ENCODE results near the gene SLC39A8.
A peak's percentile ranks its signal among the peaks of the same experiment; 100 is the strongest.

SLC39A8 gene

GRCh38 chr4:102352781-102353180 lies 7.5 kb upstream of the SLC39A8 start:
- Mint-ChIP-seq H3K9me3 (no peaks in the 10 kb centered on the region), H3K4me3 (no peak overlapping the region), H3K36me3 (no peaks in the 10 kb centered on the region), H3K27me3 (peaks cover 35% of the 10 kb centered on the region), H3K27ac (no peak overlapping the region), H3K4me1 (peaks cover under 1% of the 10 kb centered on the region)
- CTCF ChIA-PET: no interaction called here
- DNase-seq: no peak

DNA sequence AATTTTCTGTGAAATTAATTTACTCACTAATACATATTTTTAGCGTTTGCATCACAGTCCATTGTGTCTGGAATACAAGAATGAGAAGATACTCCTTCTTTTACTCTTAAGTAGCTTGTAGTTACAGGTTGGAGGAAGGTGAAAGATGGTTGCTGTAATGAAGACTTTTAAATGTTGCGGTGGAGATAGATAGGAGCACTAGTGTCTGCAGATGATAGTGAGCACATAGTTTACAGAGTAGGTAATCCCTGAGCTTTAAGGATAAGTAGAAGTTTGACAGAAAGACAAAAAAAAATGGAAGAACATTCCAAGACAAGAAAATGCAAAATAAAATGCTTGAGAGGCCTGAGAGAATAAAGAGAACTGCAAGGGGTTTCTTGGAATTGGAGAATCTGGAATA lies 5.4 kb upstream of the SLC39A8 start:
- H3K27ac Mint-ChIP-seq: no peak overlapping the region
- CTCF ChIA-PET: interaction anchor here (1.2 kb wide), 1 partner anchor 70 kb away, joined by 3 read pairs; no protein-coding TSS in a partner anchor

GRCh38 chr4:102348701-102349100 lies 3.4 kb upstream of the SLC39A8 start:
- peaks cover 28% of the 10 kb centered on the region for H3K27me3 Mint-ChIP-seq
- H3K4me1 Mint-ChIP-seq: peaks cover 14% of the 10 kb centered on the region
- H3K36me3 Mint-ChIP-seq: peaks cover 3% of the 10 kb centered on the region
- no peaks in the 10 kb centered on the region for H3K9me3 Mint-ChIP-seq
- H3K4me3 Mint-ChIP-seq: no peak overlapping the region
- CTCF ChIA-PET: no interaction called here
- no peak for DNase-seq
- H3K27ac Mint-ChIP-seq: no peak overlapping the region

More for the DNA sequence above, 5.4 kb upstream of the SLC39A8 start:
- no peak for DNase-seq
- Mint-ChIP-seq H3K27me3 (peaks cover 28% of the 10 kb centered on the region), H3K4me1 (peaks cover 12% of the 10 kb centered on the region), H3K36me3 (no peaks in the 10 kb centered on the region), H3K9me3 (no peaks in the 10 kb centered on the region), H3K4me3 (no peak overlapping the region)

DNA sequence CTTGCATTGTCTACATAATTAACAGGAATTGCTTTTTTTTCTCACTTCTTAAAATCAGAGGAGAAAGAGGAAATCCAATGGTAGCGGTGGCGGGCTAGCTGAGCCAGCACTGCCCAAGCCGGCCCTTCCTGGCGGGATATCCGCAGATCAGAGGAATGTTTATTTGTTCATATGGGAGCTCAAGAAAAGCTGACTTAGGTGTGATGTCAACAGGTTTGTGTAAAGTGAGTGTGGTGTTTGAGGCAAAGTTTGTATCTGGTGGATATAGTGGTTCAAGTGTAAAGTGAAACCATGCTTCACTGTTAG lies 466 bp upstream of the SLC39A8 start:
- no peak for DNase-seq
- peak overlapping the region; percentile 98 for H3K27ac Mint-ChIP-seq
- H3K4me1 Mint-ChIP-seq: peaks cover 40% of the 10 kb centered on the region
- H3K4me3 Mint-ChIP-seq: peak overlapping the region; percentile 83
- H3K36me3 Mint-ChIP-seq: peaks cover 18% of the 10 kb centered on the region
- H3K9me3 Mint-ChIP-seq: no peaks in the 10 kb centered on the region
- CTCF ChIA-PET: interaction anchor here (0.6 to 2.6 kb wide), 7 partner anchors 10 to 1326 kb away, joined by 3 to 29 read pairs (median 3); no protein-coding TSS in a partner anchor
- peaks cover 17% of the 10 kb centered on the region for H3K27me3 Mint-ChIP-seq

DNA sequence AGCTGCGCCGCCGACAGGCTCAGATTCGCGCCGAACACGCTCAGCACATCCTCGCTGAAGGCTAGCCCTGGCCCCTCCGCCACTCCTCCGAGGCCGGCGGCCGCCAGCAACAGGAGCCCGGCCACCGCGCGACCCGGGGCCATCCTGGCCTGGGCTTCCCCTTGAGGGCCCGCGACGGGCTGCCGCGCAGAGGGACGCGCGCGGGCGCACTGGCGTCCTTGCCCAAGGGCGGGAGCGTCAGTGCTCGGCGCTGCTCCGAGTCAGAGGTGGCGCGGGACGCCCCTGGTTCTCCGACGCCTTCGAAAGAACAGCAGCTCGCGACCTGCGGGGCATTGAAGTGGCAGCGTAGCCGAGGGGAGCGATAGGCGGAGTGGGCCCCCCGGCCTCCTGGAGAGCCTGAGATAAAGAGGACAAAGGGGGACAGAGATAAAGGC lies 745 bp downstream of the SLC39A8 start:
- Mint-ChIP-seq H3K27ac (peak overlapping the region; percentile 98), H3K27me3 (peaks cover 12% of the 10 kb centered on the region), H3K4me1 (peaks cover 51% of the 10 kb centered on the region), H3K9me3 (no peaks in the 10 kb centered on the region), H3K36me3 (peaks cover 27% of the 10 kb centered on the region), H3K4me3 (peak overlapping the region; percentile 83)
- CTCF ChIA-PET: interaction anchor here (0.9 to 2.6 kb wide), 3 partner anchors 86 to 104 kb away, joined by 3 to 29 read pairs (median 5); no protein-coding TSS in a partner anchor
- DNase-seq: peak; percentile 81

DNA sequence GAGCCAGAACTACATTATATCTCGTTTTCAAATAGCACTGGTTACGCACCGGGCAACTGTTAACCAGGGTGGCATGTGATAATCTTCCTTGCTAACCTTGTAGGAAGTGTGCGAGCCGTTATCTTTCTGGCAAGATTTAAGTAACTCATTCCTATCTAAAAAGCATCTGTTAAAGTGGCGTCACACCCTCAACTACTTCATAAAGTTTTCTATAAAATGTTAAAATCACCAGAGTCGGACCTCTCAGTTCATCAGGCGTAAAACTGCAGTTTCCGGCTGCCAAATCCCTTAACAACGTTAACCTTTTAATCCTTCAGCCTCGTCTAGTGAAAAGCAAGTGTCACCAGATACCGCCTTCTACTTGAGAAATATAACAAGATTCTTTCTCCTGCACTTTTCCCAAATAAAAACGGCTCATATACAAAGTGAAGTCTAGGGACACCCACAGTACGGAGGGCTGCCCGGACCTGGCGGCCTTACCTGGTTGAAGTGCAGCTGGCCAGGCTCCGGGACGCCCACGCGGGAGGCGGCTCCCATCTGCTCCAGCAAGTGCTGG lies 1.2 kb downstream of the SLC39A8 start:
- DNase-seq: peak; percentile 27

GRCh38 chr4:102342404-102343074 lies 2.7 kb downstream of the SLC39A8 start:
- Mint-ChIP-seq H3K9me3 (no peaks in the 10 kb centered on the region), H3K27me3 (no peaks in the 10 kb centered on the region), H3K4me3 (peak overlapping the region; percentile 83), H3K27ac (no peak overlapping the region), H3K4me1 (peaks cover 56% of the 10 kb centered on the region), H3K36me3 (peaks cover 37% of the 10 kb centered on the region)
- CTCF ChIA-PET: interaction anchor here (0.6 kb wide), 1 partner anchor 759 kb away, joined by 3 read pairs; no protein-coding TSS in a partner anchor
- no peak for DNase-seq

More for the DNA sequence above, 1.2 kb downstream of the SLC39A8 start:
- peak overlapping the region; percentile 83 for H3K4me3 Mint-ChIP-seq
- CTCF ChIA-PET: interaction anchor here (1.1 to 2.6 kb wide), 2 partner anchors 86 to 102 kb away, joined by 3 to 29 read pairs; no protein-coding TSS in a partner anchor
- peaks cover 30% of the 10 kb centered on the region for H3K36me3 Mint-ChIP-seq
- peak overlapping the region; percentile 98 for H3K27ac Mint-ChIP-seq
- H3K27me3 Mint-ChIP-seq: peaks cover 7% of the 10 kb centered on the region
- H3K9me3 Mint-ChIP-seq: no peaks in the 10 kb centered on the region
- H3K4me1 Mint-ChIP-seq: peaks cover 54% of the 10 kb centered on the region

DNA sequence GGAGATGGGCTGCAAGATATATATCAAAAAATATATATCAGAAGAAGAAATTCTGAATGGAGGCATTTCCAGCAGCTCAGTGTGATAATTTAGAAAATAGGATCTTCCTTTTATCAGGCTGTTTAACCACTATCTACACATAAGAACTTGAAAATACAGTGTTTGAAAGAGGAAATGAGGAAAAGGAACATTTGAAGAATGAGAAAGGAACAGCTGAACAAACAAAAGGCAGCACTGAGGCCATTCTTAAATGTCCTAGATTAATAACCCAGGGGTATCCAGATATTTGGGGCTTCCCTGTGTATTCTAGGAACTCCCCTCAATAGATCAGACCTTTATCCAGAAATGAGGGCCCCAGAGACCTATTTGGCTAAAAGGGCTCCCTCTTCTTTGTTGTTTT lies 4.1 kb downstream of the SLC39A8 start:
- Mint-ChIP-seq H3K4me3 (no peak overlapping the region), H3K27ac (no peak overlapping the region)
- no peak for DNase-seq

DNA sequence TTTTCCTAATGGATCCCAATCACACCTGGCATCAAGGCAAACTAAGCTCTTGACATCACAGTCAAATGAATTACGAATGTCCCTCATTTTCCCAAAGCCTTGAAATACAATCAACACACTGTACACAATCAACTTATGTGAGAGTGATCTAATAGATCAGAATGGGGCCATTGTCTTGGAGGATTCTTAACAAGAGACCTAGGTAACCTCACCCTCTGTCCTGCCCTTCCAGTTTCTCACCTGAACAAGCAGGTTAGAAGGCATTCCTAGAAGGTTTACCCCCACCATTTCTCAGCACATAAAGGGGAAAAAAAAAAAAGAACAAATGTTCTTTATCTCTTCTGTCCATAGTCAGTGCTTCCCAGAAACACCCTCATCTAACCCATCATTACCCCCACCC lies 6.3 kb downstream of the SLC39A8 start:
- Mint-ChIP-seq H3K4me1 (peaks cover 63% of the 10 kb centered on the region), H3K27ac (no peak overlapping the region), H3K4me3 (no peak overlapping the region)

More for the DNA sequence above, 4.1 kb downstream of the SLC39A8 start:
- CTCF ChIA-PET: no interaction called here
- H3K27me3 Mint-ChIP-seq: no peaks in the 10 kb centered on the region
- H3K9me3 Mint-ChIP-seq: no peaks in the 10 kb centered on the region
- peaks cover 41% of the 10 kb centered on the region for H3K36me3 Mint-ChIP-seq
- peaks cover 57% of the 10 kb centered on the region for H3K4me1 Mint-ChIP-seq

DNA sequence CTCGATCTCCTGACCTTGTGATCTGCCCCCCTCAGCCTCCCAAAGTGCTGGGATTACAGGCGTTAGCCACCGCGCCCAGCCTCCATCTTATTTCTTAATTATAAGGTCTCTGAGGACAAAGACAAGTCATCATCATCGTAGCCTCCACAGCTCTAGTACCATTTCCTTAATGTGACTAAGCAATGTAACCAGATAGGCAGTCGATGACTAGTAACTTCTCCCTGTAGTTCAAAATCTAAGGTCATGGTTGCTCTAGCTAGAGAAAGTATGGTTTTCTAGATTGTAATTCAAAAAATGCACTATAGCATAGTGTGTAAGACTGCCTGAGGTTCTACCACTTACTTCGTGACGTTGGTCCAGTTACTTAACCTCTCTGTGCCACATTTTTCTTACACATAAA lies 6.9 kb downstream of the SLC39A8 start:
- H3K9me3 Mint-ChIP-seq: no peaks in the 10 kb centered on the region
- peaks cover 66% of the 10 kb centered on the region for H3K4me1 Mint-ChIP-seq
- no peaks in the 10 kb centered on the region for H3K27me3 Mint-ChIP-seq
- no peak for DNase-seq
- no peak overlapping the region for H3K4me3 Mint-ChIP-seq
- no peak overlapping the region for H3K27ac Mint-ChIP-seq
- CTCF ChIA-PET: no interaction called here
- peaks cover 53% of the 10 kb centered on the region for H3K36me3 Mint-ChIP-seq

More for the DNA sequence above, 6.3 kb downstream of the SLC39A8 start:
- peaks cover 51% of the 10 kb centered on the region for H3K36me3 Mint-ChIP-seq
- no peaks in the 10 kb centered on the region for H3K27me3 Mint-ChIP-seq
- H3K9me3 Mint-ChIP-seq: no peaks in the 10 kb centered on the region
- no peak for DNase-seq
- CTCF ChIA-PET: no interaction called here

DNA sequence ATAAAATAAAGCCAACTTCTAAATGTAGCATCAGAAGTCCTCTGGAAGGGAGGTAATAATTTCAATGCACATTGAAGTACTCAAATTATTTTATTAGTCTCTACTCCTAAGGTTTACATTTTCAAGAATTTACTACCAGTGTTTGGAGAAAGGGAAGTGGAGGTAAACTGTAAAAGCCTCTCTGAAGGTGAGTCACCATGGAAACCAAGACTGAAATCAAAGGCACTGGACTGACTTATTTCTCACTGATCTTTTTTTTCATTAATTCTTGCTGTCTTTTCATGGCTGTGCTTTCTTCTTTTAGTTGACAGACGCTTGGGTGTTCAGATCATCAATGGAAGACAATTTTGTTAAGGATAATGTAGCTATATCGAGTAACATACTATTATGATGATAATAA lies 9.7 kb downstream of the SLC39A8 start:
- H3K4me1 Mint-ChIP-seq: peaks cover 44% of the 10 kb centered on the region
- H3K27ac Mint-ChIP-seq: no peak overlapping the region
- no peaks in the 10 kb centered on the region for H3K9me3 Mint-ChIP-seq
- no peak for DNase-seq
- CTCF ChIA-PET: interaction anchor here (1.7 kb wide), 1 partner anchor 10 kb away, joined by 3 read pairs; no protein-coding TSS in a partner anchor
- no peak overlapping the region for H3K4me3 Mint-ChIP-seq
- no peaks in the 10 kb centered on the region for H3K27me3 Mint-ChIP-seq
- peaks cover 55% of the 10 kb centered on the region for H3K36me3 Mint-ChIP-seq

- DNase-seq: no peak
- Mint-ChIP-seq H3K36me3 (peaks cover 50% of the 10 kb centered on the region), H3K4me3 (no peak overlapping the region), H3K27me3 (no peaks in the 10 kb centered on the region), H3K4me1 (peaks cover 40% of the 10 kb centered on the region), H3K9me3 (no peaks in the 10 kb centered on the region), H3K27ac (no peak overlapping the region)
- CTCF ChIA-PET: interaction anchor here (1.7 kb wide), 1 partner anchor 11 kb away, joined by 3 read pairs; no protein-coding TSS in a partner anchor
Measured at GRCh38 chr4:102334624-102335023, 10.7 kb downstream of the SLC39A8 start.

GRCh38 chr4:102333787-102334186 lies 11.5 kb downstream of the SLC39A8 start:
- H3K9me3 Mint-ChIP-seq: no peaks in the 10 kb centered on the region
- DNase-seq: no peak
- peaks cover 35% of the 10 kb centered on the region for H3K4me1 Mint-ChIP-seq
- H3K27ac Mint-ChIP-seq: no peak overlapping the region
- H3K4me3 Mint-ChIP-seq: no peak overlapping the region
- CTCF ChIA-PET: interaction anchor here (0.6 to 1.5 kb wide), 2 partner anchors 32 to 91 kb away, joined by 3 read pairs; no protein-coding TSS in a partner anchor
- peaks cover 44% of the 10 kb centered on the region for H3K36me3 Mint-ChIP-seq
- H3K27me3 Mint-ChIP-seq: no peaks in the 10 kb centered on the region

DNA sequence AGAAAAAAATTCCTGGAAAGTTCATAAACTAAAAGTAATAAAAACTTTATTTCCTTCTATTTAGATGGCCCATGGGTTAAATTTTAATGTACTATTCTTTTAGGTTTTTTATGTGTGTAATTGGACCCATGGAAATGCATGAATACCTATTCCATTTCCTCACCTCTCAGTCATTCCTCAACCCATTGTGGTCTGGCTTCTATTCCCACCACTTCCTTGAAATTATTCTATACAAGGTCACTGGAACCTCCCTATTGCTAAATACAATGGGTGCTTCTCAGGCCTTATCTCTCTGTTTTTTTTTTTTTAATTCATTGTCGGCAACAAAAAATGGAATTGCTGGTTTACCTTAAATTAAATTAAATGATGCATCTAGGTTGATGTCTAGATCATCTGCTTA lies 17.2 kb downstream of the SLC39A8 start:
- no peak for DNase-seq
- CTCF ChIA-PET: no interaction called here
- Mint-ChIP-seq H3K27ac (no peak overlapping the region), H3K36me3 (peaks cover 28% of the 10 kb centered on the region), H3K4me1 (peaks cover 16% of the 10 kb centered on the region), H3K27me3 (no peaks in the 10 kb centered on the region), H3K9me3 (no peaks in the 10 kb centered on the region), H3K4me3 (no peak overlapping the region)

- H3K4me3 Mint-ChIP-seq: no peak overlapping the region
- peaks cover 18% of the 10 kb centered on the region for H3K4me1 Mint-ChIP-seq
- no peak overlapping the region for H3K27ac Mint-ChIP-seq
- H3K9me3 Mint-ChIP-seq: no peaks in the 10 kb centered on the region
- H3K27me3 Mint-ChIP-seq: no peaks in the 10 kb centered on the region
- H3K36me3 Mint-ChIP-seq: peaks cover 23% of the 10 kb centered on the region
- CTCF ChIA-PET: no interaction called here
- no peak for DNase-seq
Measured at GRCh38 chr4:102326951-102327350, 18.3 kb downstream of the SLC39A8 start.
